Thoracic aorta (tissue), 2 donors: ENCODE data around the gene PDE1C. TPM values are rescaled to one million over a fixed set of nuclear protein-coding genes. Genes with fewer than 3 reads are reported as not detected.

Experiments
- ATAC-seq: fragments of 150-250 bp; one replicate; pipeline ENCODE4 v1.8.0; 2017; ENCODE audit warnings: low read depth; ENCODE audit not compliant: insufficient number of reproducible peaks, low FRiP score
- DNase-seq: peaks from one replicate; pipeline ENCODE4 v3.0.0-alpha.2; 2020; ENCODE audit warnings: low spot score
- H3K27ac ChIP-seq, 2 donors: fragments of 200-600 bp; sonication (generic); 1 replicate in 1 of 2; 2 replicates in 1 of 2; pipeline ENCODE4 v1.5.1; 2016; ENCODE audit warnings: mild to moderate bottlenecking in 2 of 2, moderate library complexity in 2 of 2
- H3K27me3 ChIP-seq: fragments of 200-600 bp; sonication (generic); replicated peaks from 2 replicates; pipeline ENCODE4 v1.6.0; 2016; ENCODE audit warnings: mild to moderate bottlenecking; ENCODE audit not compliant: insufficient read depth
- H3K36me3 ChIP-seq: fragments of 200-600 bp; sonication (generic); one replicate; pipeline ENCODE4 v1.5.1; 2016
- H3K4me1 ChIP-seq, 2 donors: fragments of 200-600 bp; sonication (generic); 1 replicate in 1 of 2; 2 replicates in 1 of 2; pipeline versions ENCODE4 v1.5.1 to v1.6.0; 2016; ENCODE audit warnings: low read depth in 2 of 2, mild to moderate bottlenecking in 1 of 2; ENCODE audit not compliant: control insufficient read depth in 1 of 2
- H3K4me3 ChIP-seq: fragments of 200-600 bp; sonication (generic); 2 replicates; pipeline ENCODE4 v1.5.1; 2016; ENCODE audit warnings: mild to moderate bottlenecking
- H3K9me3 ChIP-seq: fragments of 200-600 bp; sonication (generic); 2 replicates; pipeline ENCODE4 v1.5.1; 2016
- total RNA-seq, 2 donors: library from RNA; depleted of rRNA; stranded (reverse); fragments of >200 nt; gene quantifications; one replicate each; pipeline versions ENCODE4 v1.1.0 to v1.2.3, GENCODE V29; 2016
- TF ChIP-seq, protein P1 (sequence below): fragments of 200-600 bp; sonication (generic); IDR thresholded peaks from one replicate; pipeline ENCODE4 v1.5.1; 2019; ENCODE audit warnings: antibody characterized with exemption

Gene PDE1C
- total RNA-seq, 2 donors from 2014 or later, result 4.6 to 12.1 TPM

DNA sequence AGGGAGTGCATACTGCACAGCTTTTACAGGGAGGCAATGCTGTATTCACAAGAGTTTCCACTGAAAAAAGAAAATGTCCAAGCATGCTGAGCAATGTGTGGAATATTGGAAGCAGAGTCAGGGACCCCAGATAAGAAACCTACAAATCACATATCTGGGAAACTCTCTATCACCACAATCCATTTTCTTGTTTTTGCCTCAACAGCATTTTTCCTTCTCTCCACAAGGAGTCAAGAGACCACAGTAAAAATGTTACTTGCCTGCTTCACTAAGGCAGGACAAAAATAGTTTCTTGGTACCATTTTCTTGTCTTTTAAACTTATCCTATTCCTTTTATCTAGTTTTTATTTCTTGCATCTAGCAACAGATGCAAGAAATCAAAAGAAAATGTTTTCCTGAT, 19.5 kb upstream of the PDE1C start:
- ATAC-seq (no peak), DNase-seq (no peak)
- H3K4me3 ChIP-seq, result no peak overlapping the region
- no peaks in the 10 kb centered on the region for H3K36me3 ChIP-seq
- no peak overlapping the region for H3K27ac ChIP-seq
- TF ChIP-seq, protein P1, sequence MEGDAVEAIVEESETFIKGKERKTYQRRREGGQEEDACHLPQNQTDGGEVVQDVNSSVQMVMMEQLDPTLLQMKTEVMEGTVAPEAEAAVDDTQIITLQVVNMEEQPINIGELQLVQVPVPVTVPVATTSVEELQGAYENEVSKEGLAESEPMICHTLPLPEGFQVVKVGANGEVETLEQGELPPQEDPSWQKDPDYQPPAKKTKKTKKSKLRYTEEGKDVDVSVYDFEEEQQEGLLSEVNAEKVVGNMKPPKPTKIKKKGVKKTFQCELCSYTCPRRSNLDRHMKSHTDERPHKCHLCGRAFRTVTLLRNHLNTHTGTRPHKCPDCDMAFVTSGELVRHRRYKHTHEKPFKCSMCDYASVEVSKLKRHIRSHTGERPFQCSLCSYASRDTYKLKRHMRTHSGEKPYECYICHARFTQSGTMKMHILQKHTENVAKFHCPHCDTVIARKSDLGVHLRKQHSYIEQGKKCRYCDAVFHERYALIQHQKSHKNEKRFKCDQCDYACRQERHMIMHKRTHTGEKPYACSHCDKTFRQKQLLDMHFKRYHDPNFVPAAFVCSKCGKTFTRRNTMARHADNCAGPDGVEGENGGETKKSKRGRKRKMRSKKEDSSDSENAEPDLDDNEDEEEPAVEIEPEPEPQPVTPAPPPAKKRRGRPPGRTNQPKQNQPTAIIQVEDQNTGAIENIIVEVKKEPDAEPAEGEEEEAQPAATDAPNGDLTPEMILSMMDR, result no peak
- H3K27me3 ChIP-seq, result no peaks in the 10 kb centered on the region
- no peaks in the 10 kb centered on the region for H3K9me3 ChIP-seq
- peaks cover 13 to 26% of the 10 kb centered on the region in 2 donors for H3K4me1 ChIP-seq

DNA sequence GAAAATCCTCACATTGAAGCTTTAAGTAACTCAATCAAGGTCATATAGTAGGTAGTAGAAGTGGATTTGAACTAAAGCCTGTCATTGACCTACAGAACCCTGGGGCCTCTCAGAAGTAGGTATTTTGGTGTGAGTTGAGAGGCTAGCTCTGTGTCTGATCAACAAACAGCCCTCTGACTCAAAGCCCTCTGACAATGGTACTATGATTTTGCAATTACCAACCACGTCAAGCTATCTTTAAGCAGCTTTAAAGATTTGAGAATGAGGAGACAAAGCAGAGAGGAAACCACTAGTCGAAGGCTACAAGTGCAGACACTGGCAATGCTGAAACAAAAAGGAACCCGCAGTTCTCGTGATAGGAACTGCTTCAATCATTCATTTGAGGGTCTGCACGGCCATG, 19.0 kb upstream of the PDE1C start:
- no peaks in the 10 kb centered on the region for H3K36me3 ChIP-seq
- ATAC-seq, result no peak
- H3K27ac ChIP-seq, result no peak overlapping the region
- H3K27me3 ChIP-seq, result no peaks in the 10 kb centered on the region
- H3K9me3 ChIP-seq, result no peaks in the 10 kb centered on the region
- no peak for DNase-seq
- TF ChIP-seq, protein P1, result no peak
- H3K4me3 ChIP-seq, result no peak overlapping the region
- peaks cover 13 to 26% of the 10 kb centered on the region in 2 donors for H3K4me1 ChIP-seq

DNA sequence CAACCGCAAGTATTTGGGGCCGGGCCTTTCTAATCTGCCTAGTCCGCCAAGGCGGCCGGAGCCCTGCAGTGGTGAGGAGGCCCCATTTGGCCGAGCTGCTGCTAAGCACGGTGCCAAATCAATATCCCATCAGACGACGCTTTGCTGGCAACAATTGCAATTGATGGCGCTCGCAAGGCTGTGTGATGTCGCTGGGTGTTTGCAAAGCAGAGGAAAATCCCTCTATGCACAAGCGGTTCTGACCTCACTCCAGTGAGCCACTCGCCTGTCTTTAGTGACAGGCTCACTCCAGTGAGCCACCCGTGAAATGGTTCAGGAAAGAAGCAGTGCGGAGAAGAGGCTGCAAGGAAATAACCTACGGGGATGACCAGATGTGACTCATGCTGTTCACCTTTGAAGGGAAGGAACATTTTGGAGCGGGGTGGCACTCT, 18.3 kb upstream of the PDE1C start:
- ATAC-seq, result no peak
- Histone ChIP-seq H3K36me3 (no peaks in the 10 kb centered on the region), H3K27me3 (no peaks in the 10 kb centered on the region), H3K4me1 (peaks cover 10 to 19% of the 10 kb centered on the region in 2 donors), H3K4me3 (no peak overlapping the region), H3K27ac (no peak overlapping the region), H3K9me3 (no peaks in the 10 kb centered on the region)
- TF ChIP-seq, protein P1, result no peak
- no peak for DNase-seq

DNA sequence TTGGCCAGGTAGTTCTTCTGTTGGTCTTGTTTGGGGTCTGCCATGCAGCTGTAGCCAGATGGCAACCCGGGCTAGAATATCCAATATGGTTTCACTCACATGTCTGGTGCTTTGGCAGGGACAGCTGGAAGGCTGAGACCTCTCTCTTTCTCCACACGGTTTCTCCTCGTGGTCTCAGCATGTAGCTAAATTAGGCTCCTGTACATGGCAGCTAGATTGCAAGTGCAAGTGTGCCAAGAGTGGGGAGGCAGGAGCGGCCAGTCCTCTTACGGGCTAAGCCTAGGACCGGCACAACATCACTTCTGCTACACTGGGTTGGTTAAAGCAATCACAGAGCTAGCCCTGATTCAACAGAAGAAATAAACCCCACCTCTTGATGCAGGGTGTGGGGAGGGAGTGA, 9.3 kb upstream of the PDE1C start:
- no peak overlapping the region for H3K27ac ChIP-seq
- no peaks in the 10 kb centered on the region for H3K9me3 ChIP-seq
- no peaks in the 10 kb centered on the region for H3K27me3 ChIP-seq
- ATAC-seq (no peak), DNase-seq (no peak)
- H3K36me3 ChIP-seq, result no peaks in the 10 kb centered on the region
- TF ChIP-seq, protein P1, result no peak
- H3K4me1 ChIP-seq, result no peaks in the 10 kb centered on the region
- no peak overlapping the region for H3K4me3 ChIP-seq

DNA sequence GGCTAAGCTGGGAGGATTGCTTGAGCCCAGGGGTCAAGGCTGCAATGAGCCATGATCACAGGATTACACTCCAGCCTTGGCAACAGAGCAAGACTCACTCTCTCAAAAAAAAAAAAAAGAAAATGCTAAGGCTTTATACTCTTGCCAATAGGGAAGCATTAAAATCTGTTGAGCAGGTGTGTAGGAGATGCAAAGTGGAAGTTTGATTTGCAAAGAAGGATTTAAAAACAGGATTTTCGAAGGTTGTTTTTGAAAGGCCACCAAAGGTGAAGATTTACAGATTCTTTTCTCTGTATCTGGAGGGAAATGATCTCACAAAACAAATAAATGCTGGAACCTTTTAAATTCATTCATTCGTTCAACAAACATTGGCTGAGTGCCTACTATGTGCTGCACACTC, 8.6 kb upstream of the PDE1C start:
- Histone ChIP-seq H3K4me3 (no peak overlapping the region), H3K36me3 (no peaks in the 10 kb centered on the region), H3K9me3 (no peaks in the 10 kb centered on the region), H3K4me1 (no peaks in the 10 kb centered on the region), H3K27me3 (no peaks in the 10 kb centered on the region), H3K27ac (no peak overlapping the region)
- TF ChIP-seq, protein P1, result no peak
- no peak for ATAC-seq
- DNase-seq, result no peak
